SJCRH30 (cell line): Measurements from ENCODE around the gene GABRA4. TPM values are rescaled to one million over a fixed set of nuclear protein-coding genes. Genes with fewer than 3 reads are reported as not detected.
A peak's percentile ranks its signal among the peaks of the same experiment; 100 is the strongest.

Source experiments
- DNase-seq, 2 experiments: peaks; one replicate each; pipeline ENCODE4 v3.0.0-alpha.2; 2015 to 2020
- H3K27ac ChIP-seq: fragments of 250-450 bp; sonication (Bioruptor Pico); 2 replicates; pipeline ENCODE4 v1.5.1; 2020; ENCODE audit warnings: mild to moderate bottlenecking, moderate library complexity
- H3K27me3 ChIP-seq: fragments of 250-450 bp; sonication (Bioruptor Pico); 2 replicates; pipeline ENCODE4 v1.5.1; 2020; ENCODE audit warnings: mild to moderate bottlenecking, moderate library complexity
- H3K36me3 ChIP-seq: fragments of 250-450 bp; sonication (Bioruptor Pico); 2 replicates; pipeline ENCODE4 v1.5.1; 2020; ENCODE audit warnings: mild to moderate bottlenecking, moderate library complexity
- H3K4me1 ChIP-seq: fragments of 250-450 bp; sonication (Bioruptor Pico); 2 replicates; pipeline ENCODE4 v1.5.1; 2020; ENCODE audit warnings: mild to moderate bottlenecking, moderate library complexity
- H3K4me3 ChIP-seq: fragments of 250-450 bp; sonication (Bioruptor Pico); 2 replicates; pipeline ENCODE4 v1.5.1; 2020; ENCODE audit warnings: mild to moderate bottlenecking, moderate library complexity
- H3K9me3 ChIP-seq: fragments of 250-450 bp; sonication (Bioruptor Pico); replicated peaks from 2 replicates; pipeline ENCODE4 v1.5.1; 2020; ENCODE audit warnings: mild to moderate bottlenecking, moderate library complexity
- total RNA-seq: library from RNA; depleted of rRNA; stranded (reverse); fragments of >200 nt; shearing (Covaris generic); gene quantifications from 2 replicates; pipeline ENCODE4 v1.2.3, GENCODE V29; 2014

GABRA4 gene
- total RNA-seq, 1 experiment from 2014 or later = not detected

DNA sequence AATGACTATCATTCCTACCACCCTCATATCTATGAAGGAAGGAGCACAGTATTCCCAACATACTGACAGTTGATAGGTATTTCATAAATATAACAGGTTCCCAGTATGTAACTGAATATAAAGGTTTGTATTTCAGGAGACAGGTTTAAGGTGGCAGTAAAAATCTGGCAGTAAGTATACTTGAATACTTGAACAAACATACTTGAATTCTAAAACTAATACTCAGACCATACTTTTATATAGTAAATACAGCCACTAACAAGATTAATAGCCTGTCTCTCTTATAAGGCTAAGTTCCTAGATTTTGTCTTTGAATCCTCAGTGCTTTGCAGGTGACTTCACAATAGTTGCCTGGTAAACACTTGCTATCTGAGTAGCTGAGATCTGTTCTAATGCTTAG lies 37.8 kb downstream of the GABRA4 start:
- Histone ChIP-seq H3K4me1 (no peaks in the 10 kb centered on the region), H3K27me3 (no peaks in the 10 kb centered on the region), H3K36me3 (no peaks in the 10 kb centered on the region), H3K9me3 (no peaks in the 10 kb centered on the region), H3K4me3 (no peak overlapping the region), H3K27ac (no peak overlapping the region)
- no peak for DNase-seq

GRCh38 chr4:46954643-46955042 lies 38.7 kb downstream of the GABRA4 start:
- no peaks in the 10 kb centered on the region for H3K36me3 ChIP-seq
- no peak overlapping the region for H3K27ac ChIP-seq
- H3K9me3 ChIP-seq = no peaks in the 10 kb centered on the region
- no peak for DNase-seq
- no peak overlapping the region for H3K4me3 ChIP-seq
- no peaks in the 10 kb centered on the region for H3K4me1 ChIP-seq
- no peaks in the 10 kb centered on the region for H3K27me3 ChIP-seq

GRCh38 chr4:46953564-46953963 lies 39.8 kb downstream of the GABRA4 start:
- DNase-seq = no peak
- H3K9me3 ChIP-seq = no peaks in the 10 kb centered on the region
- no peaks in the 10 kb centered on the region for H3K36me3 ChIP-seq
- no peaks in the 10 kb centered on the region for H3K27me3 ChIP-seq
- H3K27ac ChIP-seq = no peak overlapping the region
- no peak overlapping the region for H3K4me3 ChIP-seq
- H3K4me1 ChIP-seq = no peaks in the 10 kb centered on the region

DNA sequence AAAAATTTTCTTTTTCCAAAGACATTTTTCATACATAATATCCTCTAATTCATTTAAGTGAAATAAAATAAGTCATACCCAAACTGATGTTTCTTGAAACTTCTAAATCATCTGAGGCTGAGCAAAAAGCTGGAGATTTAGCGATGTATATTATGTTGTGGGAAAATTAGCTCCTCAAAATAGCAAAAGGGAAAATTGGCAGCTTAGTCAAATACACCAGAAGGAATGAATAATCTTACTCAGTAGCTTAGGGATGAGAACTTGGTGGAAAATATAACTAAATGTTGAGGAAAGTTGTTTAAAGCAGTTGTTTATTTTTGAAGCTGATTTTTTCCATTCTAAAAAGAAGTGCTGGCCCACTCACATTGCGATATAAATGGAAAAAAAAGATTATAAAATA lies 40.9 kb downstream of the GABRA4 start:
- H3K27me3 ChIP-seq = no peaks in the 10 kb centered on the region
- H3K4me1 ChIP-seq = no peaks in the 10 kb centered on the region
- DNase-seq = no peak
- H3K36me3 ChIP-seq = no peaks in the 10 kb centered on the region
- H3K27ac ChIP-seq = no peak overlapping the region
- H3K4me3 ChIP-seq = no peak overlapping the region
- no peaks in the 10 kb centered on the region for H3K9me3 ChIP-seq

DNA sequence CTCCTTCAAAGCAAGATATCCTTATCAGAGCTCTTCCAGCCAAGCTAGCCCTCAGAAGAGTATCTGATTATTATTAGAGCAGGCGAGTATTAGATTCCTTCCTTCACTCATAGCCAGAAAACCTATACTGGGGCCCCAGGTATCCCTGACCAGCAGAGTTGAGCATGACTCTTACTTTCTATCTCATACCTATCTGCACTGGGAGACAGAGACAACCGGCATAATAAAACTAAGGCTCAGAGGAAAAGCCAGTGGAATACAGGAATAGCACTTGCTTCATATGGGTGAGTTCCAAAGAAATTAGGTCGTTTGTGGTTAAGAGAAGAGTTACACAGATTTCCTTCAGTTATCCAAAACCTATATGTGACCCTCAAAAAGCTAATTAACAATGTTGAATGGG lies 42.6 kb downstream of the GABRA4 start:
- DNase-seq = no peak
- H3K27ac ChIP-seq = no peak overlapping the region
- H3K9me3 ChIP-seq = no peaks in the 10 kb centered on the region
- H3K4me1 ChIP-seq = no peaks in the 10 kb centered on the region
- H3K4me3 ChIP-seq = no peak overlapping the region
- H3K36me3 ChIP-seq = no peaks in the 10 kb centered on the region
- H3K27me3 ChIP-seq = no peaks in the 10 kb centered on the region

DNA sequence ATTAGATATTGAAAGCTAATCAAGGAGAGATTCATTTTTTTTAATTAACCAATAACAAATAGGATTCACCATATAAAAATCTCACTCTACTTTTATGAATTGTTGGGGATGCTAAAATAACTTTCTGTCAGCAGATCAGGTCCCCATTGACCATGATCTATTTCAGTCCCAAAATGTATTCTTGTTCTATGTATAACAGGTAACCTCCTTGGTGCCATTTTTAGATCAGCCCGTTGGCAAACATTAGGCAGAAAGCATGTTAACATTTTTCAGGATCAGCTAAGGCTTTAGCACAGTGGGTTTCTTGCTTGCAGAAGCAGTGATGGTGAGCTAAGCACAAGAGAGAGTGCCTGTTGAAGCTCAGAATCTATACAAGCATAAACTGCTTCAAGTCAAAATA lies 43.6 kb downstream of the GABRA4 start:
- no peaks in the 10 kb centered on the region for H3K4me1 ChIP-seq
- no peaks in the 10 kb centered on the region for H3K27me3 ChIP-seq
- H3K27ac ChIP-seq = no peak overlapping the region
- no peak overlapping the region for H3K4me3 ChIP-seq
- DNase-seq = no peak
- H3K36me3 ChIP-seq = no peaks in the 10 kb centered on the region
- no peaks in the 10 kb centered on the region for H3K9me3 ChIP-seq

GRCh38 chr4:46947541-46947940 lies 45.8 kb downstream of the GABRA4 start:
- no peak overlapping the region for H3K27ac ChIP-seq
- H3K4me1 ChIP-seq = no peaks in the 10 kb centered on the region
- no peak for DNase-seq
- H3K36me3 ChIP-seq = no peaks in the 10 kb centered on the region
- no peak overlapping the region for H3K4me3 ChIP-seq
- H3K9me3 ChIP-seq = no peaks in the 10 kb centered on the region
- H3K27me3 ChIP-seq = no peaks in the 10 kb centered on the region

DNA sequence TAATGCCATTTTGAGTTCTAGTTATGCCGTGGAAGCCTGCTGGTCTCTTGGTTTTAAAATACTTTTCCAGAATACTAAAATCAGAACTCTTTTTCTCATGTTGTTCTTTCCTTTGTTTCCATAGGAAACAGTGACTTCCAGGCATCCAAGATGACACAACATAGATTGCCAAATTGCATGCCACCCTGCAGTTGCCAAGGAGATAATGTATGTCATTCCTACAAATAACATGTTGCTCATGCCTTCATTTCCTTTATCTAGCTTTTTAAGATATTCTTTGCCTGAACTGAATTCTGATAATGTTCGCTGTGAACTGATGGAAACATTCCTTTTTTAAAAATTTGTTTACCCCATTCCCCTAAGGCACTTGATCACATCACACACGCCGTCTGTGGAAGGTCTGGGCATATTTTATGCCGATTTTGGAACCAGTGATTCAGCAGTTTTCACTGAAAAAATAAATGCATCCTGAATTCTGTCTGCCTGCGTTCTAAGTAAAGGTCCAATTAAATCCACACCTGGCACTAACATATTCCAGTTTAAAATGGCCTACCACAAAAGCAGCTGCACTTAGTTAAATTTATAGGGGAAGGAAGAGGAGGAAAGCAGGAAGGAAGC lies 46.4 kb downstream of the GABRA4 start:
- Histone ChIP-seq H3K27me3 (no peaks in the 10 kb centered on the region), H3K4me1 (no peaks in the 10 kb centered on the region), H3K9me3 (no peaks in the 10 kb centered on the region), H3K36me3 (no peaks in the 10 kb centered on the region), H3K4me3 (no peak overlapping the region), H3K27ac (no peak overlapping the region)
- DNase-seq = no peak

GRCh38 chr4:46945062-46945461 lies 48.3 kb downstream of the GABRA4 start:
- no peaks in the 10 kb centered on the region for H3K36me3 ChIP-seq
- H3K9me3 ChIP-seq = no peaks in the 10 kb centered on the region
- DNase-seq = no peak
- no peak overlapping the region for H3K27ac ChIP-seq
- H3K4me3 ChIP-seq = no peak overlapping the region
- H3K27me3 ChIP-seq = no peaks in the 10 kb centered on the region
- H3K4me1 ChIP-seq = no peaks in the 10 kb centered on the region

- no peak for DNase-seq
These were observed 49.0 kb downstream of the GABRA4 start for GRCh38 chr4:46944345-46944744.

DNA sequence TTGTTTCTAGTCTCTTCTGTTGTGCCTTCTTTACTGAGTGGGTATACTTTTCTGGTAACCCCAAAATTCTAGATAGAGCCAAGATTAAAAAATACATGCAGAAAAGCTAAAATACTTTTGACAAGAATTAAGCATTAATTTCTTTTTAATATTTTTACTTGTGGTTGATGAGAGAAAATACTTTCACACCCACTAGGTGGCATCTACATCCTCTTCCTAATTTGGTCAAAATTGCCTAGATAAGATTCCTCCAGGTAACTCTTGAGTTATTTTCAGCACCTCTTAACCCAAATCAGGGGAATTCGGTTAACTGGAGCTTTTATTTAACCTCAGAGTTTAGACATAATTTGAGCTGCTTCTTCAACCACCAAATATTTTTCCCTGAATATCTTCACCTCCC lies 55.9 kb downstream of the GABRA4 start:
- DNase-seq = no peak
- Histone ChIP-seq H3K4me1 (no peaks in the 10 kb centered on the region), H3K9me3 (no peaks in the 10 kb centered on the region), H3K36me3 (no peaks in the 10 kb centered on the region), H3K4me3 (no peak overlapping the region), H3K27me3 (no peaks in the 10 kb centered on the region), H3K27ac (no peak overlapping the region)

More at GRCh38 chr4:46944345-46944744, 49.0 kb downstream of the GABRA4 start:
- Histone ChIP-seq H3K36me3 (no peaks in the 10 kb centered on the region), H3K4me1 (no peaks in the 10 kb centered on the region), H3K27me3 (no peaks in the 10 kb centered on the region), H3K4me3 (no peak overlapping the region), H3K9me3 (no peaks in the 10 kb centered on the region), H3K27ac (no peak overlapping the region)

DNA sequence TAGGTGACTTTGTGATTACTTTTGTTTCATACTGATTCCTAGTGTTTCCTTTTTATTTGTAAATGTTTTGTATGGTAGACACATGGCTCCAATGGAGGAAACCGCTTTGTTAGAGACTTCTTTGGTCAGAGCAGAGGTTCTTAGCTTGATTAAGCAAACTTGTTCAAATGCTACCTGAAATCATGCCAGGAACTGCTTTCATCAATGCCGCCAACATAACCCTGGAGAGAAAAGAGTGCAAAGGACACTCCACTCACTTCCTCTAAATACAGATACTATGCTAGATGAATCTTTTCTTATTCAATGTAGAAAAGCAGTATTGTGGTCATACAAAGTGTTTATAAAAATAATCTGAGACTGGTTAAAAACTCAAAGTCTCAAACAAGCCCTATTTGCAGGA lies 58.7 kb downstream of the GABRA4 start:
- Histone ChIP-seq H3K4me3 (no peak overlapping the region), H3K4me1 (no peaks in the 10 kb centered on the region), H3K36me3 (no peaks in the 10 kb centered on the region), H3K9me3 (no peaks in the 10 kb centered on the region), H3K27ac (no peak overlapping the region), H3K27me3 (no peaks in the 10 kb centered on the region)
- no peak for DNase-seq

DNA sequence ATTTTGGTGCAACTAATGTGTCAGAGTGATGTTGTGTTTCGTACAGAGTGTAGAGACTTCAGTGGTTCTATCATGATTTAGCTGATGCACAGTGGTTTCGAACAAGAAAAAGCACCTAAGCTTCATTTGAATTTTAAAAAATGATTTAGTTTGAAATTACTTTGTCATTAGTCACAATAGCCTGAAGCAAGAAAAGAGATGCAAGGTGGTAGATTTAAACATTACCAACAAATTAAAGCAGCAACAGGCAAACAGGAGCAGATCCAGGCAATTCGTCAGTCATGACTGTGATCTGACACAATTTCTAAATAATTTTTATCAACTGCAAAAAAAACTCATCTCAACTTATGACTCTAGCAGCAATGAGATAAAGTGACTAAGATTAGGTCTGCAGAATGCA lies 59.7 kb downstream of the GABRA4 start:
- no peak for DNase-seq
- Histone ChIP-seq H3K27me3 (no peaks in the 10 kb centered on the region), H3K36me3 (no peaks in the 10 kb centered on the region), H3K27ac (no peak overlapping the region), H3K9me3 (no peaks in the 10 kb centered on the region), H3K4me3 (no peak overlapping the region), H3K4me1 (no peaks in the 10 kb centered on the region)

GRCh38 chr4:46931981-46932380 lies 61.4 kb downstream of the GABRA4 start:
- no peak overlapping the region for H3K4me3 ChIP-seq
- no peaks in the 10 kb centered on the region for H3K36me3 ChIP-seq
- DNase-seq = peak; percentile 8 to 58
- no peak overlapping the region for H3K27ac ChIP-seq
- no peaks in the 10 kb centered on the region for H3K4me1 ChIP-seq
- no peaks in the 10 kb centered on the region for H3K9me3 ChIP-seq
- no peaks in the 10 kb centered on the region for H3K27me3 ChIP-seq

- no peaks in the 10 kb centered on the region for H3K27me3 ChIP-seq
- H3K4me3 ChIP-seq = no peak overlapping the region
- H3K36me3 ChIP-seq = no peaks in the 10 kb centered on the region
- no peak for DNase-seq
- no peak overlapping the region for H3K27ac ChIP-seq
- H3K9me3 ChIP-seq = no peaks in the 10 kb centered on the region
- H3K4me1 ChIP-seq = no peaks in the 10 kb centered on the region
These were observed 62.5 kb downstream of the GABRA4 start for GRCh38 chr4:46930891-46931290.

GRCh38 chr4:46927201-46927600 lies 66.2 kb downstream of the GABRA4 start:
- H3K4me3 ChIP-seq = no peak overlapping the region
- H3K36me3 ChIP-seq = no peaks in the 10 kb centered on the region
- H3K9me3 ChIP-seq = no peaks in the 10 kb centered on the region
- DNase-seq = no peak
- H3K27me3 ChIP-seq = no peaks in the 10 kb centered on the region
- no peaks in the 10 kb centered on the region for H3K4me1 ChIP-seq
- H3K27ac ChIP-seq = no peak overlapping the region
